Skeletal muscle satellite cell (primary cell): ENCODE results near the gene F7.

Experiments used
- H3K27me3 ChIP-seq: 2 replicates; pipeline ENCODE4 v1.7.0; 2013; ENCODE audit warnings: low read length; ENCODE audit not compliant: control insufficient read depth, insufficient read depth
- H3K36me3 ChIP-seq: 2 replicates; pipeline ENCODE4 v1.7.0; 2013; ENCODE audit warnings: mild to moderate bottlenecking, control low read depth, low read length; ENCODE audit not compliant: insufficient read depth
- H3K4me1 ChIP-seq: 2 replicates; pipeline ENCODE4 v1.7.0; 2013; ENCODE audit warnings: low read length; ENCODE audit not compliant: control insufficient read depth, insufficient read depth
- H3K4me2 ChIP-seq: 2 replicates; pipeline ENCODE4 v1.7.0; 2013; ENCODE audit warnings: mild to moderate bottlenecking, low read length
- H3K4me3 ChIP-seq: 2 replicates; pipeline ENCODE4 v1.7.0; 2013; ENCODE audit warnings: low read length
- H3K9ac ChIP-seq: 2 replicates; pipeline ENCODE4 v1.7.0; 2013; ENCODE audit warnings: mild to moderate bottlenecking, low read depth, low read length, moderate library complexity
- H3K9me3 ChIP-seq: replicated peaks from 2 replicates; pipeline ENCODE4 v1.7.0; 2013; ENCODE audit warnings: mild to moderate bottlenecking, control low read depth, low read length

Gene F7

GRCh38 chr13:113083022-113083373, 22.6 kb upstream of the F7 start:
- no peaks in the 10 kb centered on the region for H3K9me3 ChIP-seq
- peaks cover 14% of the 10 kb centered on the region for H3K4me1 ChIP-seq
- H3K36me3 ChIP-seq, result peaks cover 2% of the 10 kb centered on the region
- H3K9ac ChIP-seq, result no peak overlapping the region
- no peaks in the 10 kb centered on the region for H3K27me3 ChIP-seq
- H3K4me2 ChIP-seq, result no peak overlapping the region
- H3K4me3 ChIP-seq, result no peak overlapping the region

GRCh38 chr13:113083402-113084061, 22.1 kb upstream of the F7 start:
- H3K4me3 ChIP-seq, result no peak overlapping the region
- no peaks in the 10 kb centered on the region for H3K9me3 ChIP-seq

GRCh38 chr13:113084094-113084942, 21.3 kb upstream of the F7 start:
- Histone ChIP-seq H3K36me3 (peaks cover 8% of the 10 kb centered on the region), H3K27me3 (no peaks in the 10 kb centered on the region)

More at GRCh38 chr13:113083402-113084061, 22.1 kb upstream of the F7 start:
- peaks cover 13% of the 10 kb centered on the region for H3K4me1 ChIP-seq
- H3K27me3 ChIP-seq, result no peaks in the 10 kb centered on the region
- no peak overlapping the region for H3K4me2 ChIP-seq
- no peak overlapping the region for H3K9ac ChIP-seq
- H3K36me3 ChIP-seq, result peaks cover 4% of the 10 kb centered on the region

GRCh38 chr13:113084943-113085540, 20.5 kb upstream of the F7 start:
- Histone ChIP-seq H3K27me3 (no peaks in the 10 kb centered on the region), H3K9me3 (no peaks in the 10 kb centered on the region), H3K4me1 (peaks cover 4% of the 10 kb centered on the region), H3K36me3 (peaks cover 8% of the 10 kb centered on the region), H3K9ac (no peak overlapping the region), H3K4me3 (no peak overlapping the region), H3K4me2 (no peak overlapping the region)

More at GRCh38 chr13:113084094-113084942, 21.3 kb upstream of the F7 start:
- Histone ChIP-seq H3K4me2 (no peak overlapping the region), H3K4me3 (no peak overlapping the region), H3K9me3 (no peaks in the 10 kb centered on the region), H3K9ac (no peak overlapping the region), H3K4me1 (peaks cover 5% of the 10 kb centered on the region)

GRCh38 chr13:113086031-113086750, 19.4 kb upstream of the F7 start:
- peaks cover 8% of the 10 kb centered on the region for H3K36me3 ChIP-seq
- H3K9ac ChIP-seq, result no peak overlapping the region
- H3K4me1 ChIP-seq, result peaks cover 4% of the 10 kb centered on the region
- H3K27me3 ChIP-seq, result no peaks in the 10 kb centered on the region
- no peak overlapping the region for H3K4me2 ChIP-seq
- no peaks in the 10 kb centered on the region for H3K9me3 ChIP-seq
- no peak overlapping the region for H3K4me3 ChIP-seq

GRCh38 chr13:113086991-113087922, 18.3 kb upstream of the F7 start:
- H3K9ac ChIP-seq, result no peak overlapping the region
- H3K4me3 ChIP-seq, result no peak overlapping the region
- no peaks in the 10 kb centered on the region for H3K27me3 ChIP-seq
- H3K9me3 ChIP-seq, result no peaks in the 10 kb centered on the region
- H3K4me2 ChIP-seq, result no peak overlapping the region
- H3K36me3 ChIP-seq, result peaks cover 8% of the 10 kb centered on the region
- H3K4me1 ChIP-seq, result peaks cover 4% of the 10 kb centered on the region

- Histone ChIP-seq H3K36me3 (peaks cover 8% of the 10 kb centered on the region), H3K4me3 (no peak overlapping the region), H3K4me1 (peaks cover 4% of the 10 kb centered on the region), H3K9me3 (no peaks in the 10 kb centered on the region), H3K4me2 (no peak overlapping the region), H3K9ac (no peak overlapping the region), H3K27me3 (no peaks in the 10 kb centered on the region)
Observed at GRCh38 chr13:113087923-113088690, 17.5 kb upstream of the F7 start.

GRCh38 chr13:113088691-113089020, 16.9 kb upstream of the F7 start:
- peaks cover 2% of the 10 kb centered on the region for H3K27me3 ChIP-seq
- peaks cover 8% of the 10 kb centered on the region for H3K36me3 ChIP-seq
- H3K4me1 ChIP-seq, result no peaks in the 10 kb centered on the region
- H3K9me3 ChIP-seq, result no peaks in the 10 kb centered on the region
- H3K4me3 ChIP-seq, result no peak overlapping the region
- H3K4me2 ChIP-seq, result no peak overlapping the region
- H3K9ac ChIP-seq, result no peak overlapping the region

- peaks cover 6% of the 10 kb centered on the region for H3K27me3 ChIP-seq
Observed at GRCh38 chr13:113089693-113090414, 15.7 kb upstream of the F7 start.

GRCh38 chr13:113090415-113090770, 15.2 kb upstream of the F7 start:
- H3K4me1 ChIP-seq, result no peaks in the 10 kb centered on the region

More at GRCh38 chr13:113089693-113090414, 15.7 kb upstream of the F7 start:
- no peaks in the 10 kb centered on the region for H3K9me3 ChIP-seq
- H3K4me2 ChIP-seq, result no peak overlapping the region
- no peak overlapping the region for H3K4me3 ChIP-seq
- peaks cover 8% of the 10 kb centered on the region for H3K36me3 ChIP-seq
- H3K4me1 ChIP-seq, result no peaks in the 10 kb centered on the region
- no peak overlapping the region for H3K9ac ChIP-seq

More at GRCh38 chr13:113090415-113090770, 15.2 kb upstream of the F7 start:
- Histone ChIP-seq H3K4me2 (no peak overlapping the region), H3K27me3 (peaks cover 6% of the 10 kb centered on the region), H3K36me3 (peaks cover 8% of the 10 kb centered on the region), H3K9ac (no peak overlapping the region), H3K4me3 (no peak overlapping the region), H3K9me3 (no peaks in the 10 kb centered on the region)
